Thyroid gland (tissue), 4 donors: ENCODE data around the gene DNAH9.

Experiments used
- CTCF ChIP-seq, 6 experiments: fragments of 200-600 bp in 3 of 6; fragments of 450-650 bp in 3 of 6; sonication (generic) in 3 of 6; IDR thresholded peaks; one replicate each; pipeline ENCODE4 v1.5.1; 2016 to 2019; ENCODE audit warnings: antibody characterized with exemption in 6 of 6, mild to moderate bottlenecking in 2 of 6, inconsistent platforms in 1 of 6, moderate library complexity in 1 of 6
- POLR2A ChIP-seq, 2 donors: fragments of 450-650 bp; IDR thresholded peaks; one replicate each; pipeline ENCODE4 v1.6.1; 2017; ENCODE audit warnings: antibody characterized with exemption in 2 of 2, mild to moderate bottlenecking in 2 of 2, moderate library complexity in 1 of 2

GRCh38 chr17:11642655-11643054 lies 44.4 kb downstream of the DNAH9 start:
- no peak for TF ChIP-seq CTCF (IDR thresholded peaks at IDR 0.05)
- TF ChIP-seq POLR2A (IDR thresholded peaks at IDR 0.05) = no peak
